NB4 (cell line): ENCODE measurements around the gene CCDC91.

ENCODE experiments used
- CTCF ChIP-seq: IDR thresholded peaks from one replicate; pipeline ENCODE4 v1.5.1; 2012; ENCODE audit warnings: low read depth, low read length
- MYC ChIP-seq: IDR thresholded peaks from 2 replicates; pipeline ENCODE4 v1.6.1; 2011; ENCODE audit warnings: low read depth, low read length
- POLR2A ChIP-seq: IDR thresholded peaks from 2 replicates; pipeline ENCODE4 v1.6.1; 2011; ENCODE audit warnings: mild to moderate bottlenecking; ENCODE audit not compliant: insufficient read length; ENCODE audit errors: extremely low read depth
- TF ChIP-seq, protein P1 (sequence below): IDR thresholded peaks from 2 replicates; pipeline ENCODE4 v1.6.1; 2011; ENCODE audit warnings: low read depth, low read length

DNA sequence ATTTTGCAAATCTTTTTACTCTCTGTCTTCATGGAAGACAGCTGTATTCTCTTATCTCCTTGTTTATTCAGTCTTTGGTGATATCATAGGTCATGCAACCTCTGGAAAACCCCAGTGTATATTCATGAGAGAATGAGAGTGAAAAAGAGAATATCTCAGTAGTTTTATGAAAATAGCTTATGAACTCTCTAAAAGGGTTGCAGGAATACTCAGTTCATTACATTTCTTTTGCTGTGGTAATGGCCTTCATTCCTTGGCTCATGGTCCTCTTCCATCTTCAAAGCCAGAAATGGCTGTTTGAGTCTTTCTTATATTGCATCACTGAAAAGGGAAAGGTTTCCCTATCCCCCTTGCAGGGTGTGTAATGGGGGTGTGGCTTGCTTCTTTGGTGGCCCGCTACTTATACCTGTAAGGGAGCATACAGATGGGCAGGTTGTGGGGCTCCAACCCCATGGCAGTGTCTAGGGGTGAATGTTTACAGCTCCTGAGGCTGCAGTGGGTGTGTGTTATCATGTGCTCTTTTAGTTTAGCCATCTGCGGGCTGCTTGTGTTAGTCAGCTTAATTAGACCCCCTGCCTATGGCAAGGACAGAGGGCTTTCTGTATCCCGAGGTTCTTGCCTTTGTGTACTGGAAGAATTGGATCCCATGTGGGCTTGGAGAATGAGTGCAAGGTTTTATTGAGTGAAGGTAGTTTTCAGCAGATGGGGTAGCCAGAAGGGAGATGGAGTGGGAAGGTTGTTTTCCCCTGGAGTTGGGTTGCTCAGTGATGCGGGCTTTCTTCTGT, 150.2 kb downstream of the CCDC91 start:
- TF ChIP-seq CTCF = no peak
- TF ChIP-seq, protein P1, sequence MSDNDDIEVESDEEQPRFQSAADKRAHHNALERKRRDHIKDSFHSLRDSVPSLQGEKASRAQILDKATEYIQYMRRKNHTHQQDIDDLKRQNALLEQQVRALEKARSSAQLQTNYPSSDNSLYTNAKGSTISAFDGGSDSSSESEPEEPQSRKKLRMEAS = no peak
- no peak for TF ChIP-seq POLR2A
- no peak for TF ChIP-seq MYC
